ENCODE measurements around the gene AGBL1.

GRCh38 chr15:86384186-86384585 lies 304.5 kb downstream of the AGBL1 start:
- no peak for TF ChIP-seq CTCF (IDR thresholded peaks at IDR 0.05)
- no peak for TF ChIP-seq POLR2A (IDR thresholded peaks at IDR 0.05)
- no peak for TF ChIP-seq POLR2AphosphoS5 (IDR thresholded peaks at IDR 0.05)

All from prostate gland (tissue), 2 donors.